Measurements from ENCODE around the gene MATN1.

Gene MATN1

DNA sequence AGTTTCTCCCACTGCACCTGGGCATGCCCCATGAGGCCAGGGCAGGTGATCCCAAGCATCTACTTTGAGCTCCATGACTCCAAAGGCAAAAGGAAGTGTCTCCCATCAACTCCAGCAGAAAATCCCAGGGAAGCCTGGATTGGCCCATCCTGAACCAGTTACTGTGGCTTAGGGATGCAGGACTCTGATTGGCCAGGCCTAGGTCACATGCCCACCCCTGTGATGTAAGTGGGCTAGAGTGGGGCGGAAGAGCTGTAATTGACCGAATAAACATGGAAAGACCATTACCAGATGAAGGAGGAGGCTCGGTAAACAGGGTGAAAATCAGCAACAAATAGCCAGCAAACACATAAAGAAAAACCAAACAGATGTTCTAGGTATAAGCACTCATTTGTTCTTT, 45.2 kb downstream of the MATN1 start:
- DNase-seq = no peak

DNA sequence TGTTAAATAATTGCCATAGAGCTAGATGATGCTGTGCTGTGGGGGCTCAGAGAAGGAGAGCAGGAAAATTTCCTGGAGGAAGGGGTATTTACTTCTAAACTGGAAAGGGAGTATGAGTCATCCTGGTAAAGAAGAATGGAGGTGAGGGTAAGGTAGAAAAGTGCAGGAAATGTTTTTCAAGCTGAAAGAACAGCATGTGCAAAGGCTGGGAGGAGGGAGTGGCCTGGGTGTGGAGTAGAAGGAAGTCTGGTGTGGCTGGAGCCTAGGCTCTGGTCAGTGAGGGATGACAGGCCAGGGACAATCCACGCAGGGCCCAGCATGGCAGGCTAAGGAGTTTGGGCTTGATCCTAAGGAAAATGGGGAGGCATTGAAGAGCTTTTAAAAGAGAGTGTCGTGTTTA, 45.9 kb downstream of the MATN1 start:
- no peak for DNase-seq

DNA sequence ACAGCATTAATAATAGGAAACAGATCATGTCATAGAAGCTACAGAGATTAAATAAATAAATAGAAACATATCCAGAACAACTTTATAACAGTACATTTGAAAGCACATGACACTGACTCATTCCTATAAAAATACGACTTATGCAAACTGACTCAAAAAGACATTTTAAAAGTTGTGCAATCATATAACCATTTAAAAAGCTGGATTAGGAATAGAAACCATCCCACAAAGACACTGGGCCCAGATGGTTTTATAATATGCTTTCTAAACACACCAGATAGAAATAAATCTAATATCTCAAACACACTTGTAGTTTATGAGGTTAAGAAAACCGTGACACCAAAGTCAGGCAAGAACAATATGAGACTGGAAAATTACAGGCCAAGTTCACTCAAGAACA, 47.6 kb downstream of the MATN1 start:
- DNase-seq = no peak

GRCh38 chr1:30675289-30675688, 48.1 kb downstream of the MATN1 start:
- DNase-seq = no peak

- no peak for DNase-seq
These were observed 50.0 kb downstream of the MATN1 start for GRCh38 chr1:30673395-30673794.

GRCh38 chr1:30672661-30673060, 50.7 kb downstream of the MATN1 start:
- DNase-seq = no peak

DNA sequence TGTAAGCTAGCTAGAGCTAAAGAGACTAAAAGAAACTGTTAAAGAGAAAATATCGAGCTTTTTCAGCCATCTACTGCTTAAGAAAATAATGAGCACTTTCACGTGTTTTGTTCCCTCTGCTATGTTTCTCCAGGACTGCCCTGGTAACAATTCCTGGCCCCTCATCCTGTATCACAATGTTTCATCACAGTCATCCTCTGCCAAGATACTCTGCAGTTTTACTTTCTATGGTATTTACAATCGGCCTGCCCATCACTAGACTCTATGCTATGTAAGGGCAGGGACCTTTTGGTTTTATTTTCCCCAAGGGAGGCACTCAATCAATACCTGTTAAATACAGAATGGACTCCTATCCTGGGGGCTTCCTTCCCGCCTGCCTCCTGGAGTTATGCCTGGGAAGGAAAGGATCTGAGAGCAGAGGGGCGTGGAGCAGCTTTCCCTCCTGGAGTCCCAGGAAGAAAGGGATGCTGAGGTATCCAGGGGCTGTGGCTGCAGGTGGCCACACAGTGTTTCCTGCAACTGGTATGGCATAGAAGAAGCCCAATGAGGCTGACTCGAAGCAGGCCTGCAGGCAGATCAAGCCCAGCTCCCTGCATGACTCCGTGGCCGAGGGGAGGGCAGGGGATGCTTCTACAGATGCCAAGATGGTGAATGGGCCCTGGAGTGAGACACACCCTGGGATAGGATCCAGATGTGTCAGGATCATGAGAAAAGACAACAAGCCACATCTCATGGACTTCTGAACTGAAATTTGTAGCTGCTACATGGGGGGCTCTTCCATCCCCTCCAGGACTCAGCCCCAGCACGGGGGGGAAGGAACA, 52.9 kb downstream of the MATN1 start:
- DNase-seq = no peak

- no peak for DNase-seq
These were observed 54.6 kb downstream of the MATN1 start for GRCh38 chr1:30668546-30669327.

- no peak for DNase-seq
These were observed 55.4 kb downstream of the MATN1 start for GRCh38 chr1:30668024-30668423.

GRCh38 chr1:30666756-30667273, 56.6 kb downstream of the MATN1 start:
- DNase-seq = no peak

DNA sequence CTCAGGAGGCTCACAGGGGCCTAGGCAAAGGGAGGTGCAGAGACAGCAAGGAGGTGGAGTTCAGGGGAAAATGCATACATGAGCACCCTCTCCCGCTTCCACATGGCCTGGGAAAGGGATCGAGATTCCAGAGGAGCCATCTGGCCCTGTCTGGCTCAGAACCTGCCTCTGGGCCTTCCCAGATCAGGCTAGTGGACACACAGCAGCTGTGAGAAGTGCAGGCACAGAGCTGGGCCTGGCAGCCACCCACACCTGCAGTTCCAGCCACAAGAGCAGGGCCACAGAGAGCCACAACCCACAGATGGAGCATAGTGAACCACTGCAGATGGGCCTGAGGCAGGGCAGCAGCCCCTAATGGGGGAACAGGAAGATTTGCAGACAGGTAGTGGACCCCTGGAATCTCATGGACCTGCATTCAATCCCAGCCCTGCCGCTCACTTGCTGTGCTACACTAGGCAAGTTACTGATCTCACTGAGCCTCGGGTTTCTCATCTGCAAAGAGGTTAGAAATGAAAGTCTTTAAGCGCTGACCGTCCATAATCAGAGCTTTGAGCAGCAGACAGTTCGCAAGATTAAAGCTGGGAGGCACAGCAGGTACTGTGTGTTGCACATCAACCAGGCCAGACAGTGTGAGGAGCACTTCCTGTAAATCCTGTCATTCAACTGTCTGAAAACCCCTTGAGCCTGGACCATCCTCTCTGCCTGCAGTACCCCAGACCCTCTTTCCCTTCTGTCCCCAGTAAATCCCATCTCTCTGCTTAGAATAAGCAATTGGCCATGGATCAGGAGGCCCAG, 58.0 kb downstream of the MATN1 start:
- DNase-seq = no peak

DNA sequence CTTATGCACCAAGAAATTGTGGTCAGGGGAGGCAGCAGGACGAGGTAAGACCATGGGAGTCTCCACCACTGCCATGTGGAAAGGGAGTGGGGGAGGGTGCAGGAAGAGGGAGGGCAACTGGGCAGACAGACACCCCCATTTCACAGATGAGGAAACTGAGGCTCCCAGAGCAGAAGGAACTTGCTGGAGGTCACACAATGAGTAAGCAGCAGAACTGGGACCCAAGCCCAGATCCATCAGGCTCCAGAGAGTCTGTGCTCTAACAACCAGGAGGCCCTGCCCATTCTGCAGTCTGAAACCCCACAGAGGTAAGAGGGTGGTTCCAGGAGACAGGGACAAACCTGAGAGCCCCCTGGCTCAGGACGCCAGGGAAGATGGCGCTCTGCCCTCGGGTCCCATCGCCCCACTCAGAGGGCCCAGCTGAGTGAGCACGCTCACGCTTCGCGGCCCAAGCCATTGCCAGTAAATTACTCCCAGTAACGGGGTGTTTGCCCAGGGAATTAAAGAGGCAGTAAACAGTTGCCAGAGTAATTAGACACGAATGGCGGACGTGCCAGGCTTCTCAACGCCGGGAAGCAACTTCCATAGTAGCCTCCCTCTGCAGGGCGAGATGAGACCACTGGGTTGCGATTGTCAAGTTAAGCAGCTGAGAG, 59.2 kb downstream of the MATN1 start:
- DNase-seq = no peak

- DNase-seq = no peak
These were observed 59.7 kb downstream of the MATN1 start for GRCh38 chr1:30663596-30664091.

GRCh38 chr1:30662291-30662840, 61.0 kb downstream of the MATN1 start:
- no peak for DNase-seq

DNA sequence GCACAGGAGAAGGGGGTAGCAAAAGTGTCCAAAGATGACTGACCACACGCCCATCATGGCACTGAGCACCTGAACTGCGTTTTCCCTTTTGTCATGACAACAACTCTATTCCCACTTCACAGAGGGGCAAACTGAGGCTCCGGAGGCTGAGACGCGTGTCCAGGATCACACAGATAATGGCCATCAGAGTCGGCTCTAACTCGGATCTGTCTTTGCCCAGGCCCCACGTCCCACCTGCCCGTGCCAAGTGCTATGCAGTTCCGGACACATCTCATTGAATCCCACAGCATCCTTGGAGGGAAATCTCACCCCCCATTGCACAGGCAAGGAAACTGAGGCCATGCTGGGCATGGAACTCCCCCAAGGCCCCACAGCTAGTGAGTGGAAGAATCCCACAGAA, 62.1 kb downstream of the MATN1 start:
- no peak for DNase-seq
